Fibroblast of pulmonary artery (primary cell): ENCODE results near the gene AXL.

Source experiments
- DNase-seq: peaks from one replicate; pipeline ENCODE4 v3.0.0-alpha.2; 2010; ENCODE audit warnings: low read depth
- H3K4me3 ChIP-seq: replicated peaks from 2 replicates; pipeline ENCODE4 v1.5.1; 2011; ENCODE audit warnings: low read depth, mild to moderate bottlenecking, control low read depth, low read length, moderate library complexity
- CTCF ChIP-seq: IDR thresholded peaks from 2 replicates; pipeline ENCODE4 v1.5.1; 2011; ENCODE audit warnings: mild to moderate bottlenecking, control low read depth, low read length, inconsistent platforms; ENCODE audit errors: missing control alignments

Gene AXL

GRCh38 chr19:41239363-41239762 is 20.3 kb downstream of the AXL start:
- no peak overlapping the region for H3K4me3 ChIP-seq
- DNase-seq, result no peak
- no peak for TF ChIP-seq CTCF

- no peak overlapping the region for H3K4me3 ChIP-seq
- no peak for DNase-seq
- TF ChIP-seq CTCF, result no peak
Observed at GRCh38 chr19:41239961-41240574, 21.0 kb downstream of the AXL start.

GRCh38 chr19:41241859-41242258 is 22.8 kb downstream of the AXL start:
- TF ChIP-seq CTCF, result no peak
- no peak for DNase-seq
- no peak overlapping the region for H3K4me3 ChIP-seq

GRCh38 chr19:41244117-41244516 is 25.1 kb downstream of the AXL start:
- TF ChIP-seq CTCF, result no peak
- no peak for DNase-seq

GRCh38 chr19:41245843-41246242 is 26.8 kb downstream of the AXL start:
- no peak for TF ChIP-seq CTCF
- DNase-seq, result no peak
- H3K4me3 ChIP-seq, result no peak overlapping the region

More at GRCh38 chr19:41244117-41244516, 25.1 kb downstream of the AXL start:
- no peak overlapping the region for H3K4me3 ChIP-seq

- H3K4me3 ChIP-seq, result no peak overlapping the region
- DNase-seq, result no peak
- no peak for TF ChIP-seq CTCF
Observed at GRCh38 chr19:41248895-41249294, 29.9 kb downstream of the AXL start.

GRCh38 chr19:41249707-41250423 is 30.8 kb downstream of the AXL start:
- TF ChIP-seq CTCF, result no peak
- DNase-seq, result no peak
- H3K4me3 ChIP-seq, result no peak overlapping the region
